COLO668 (cell line): ENCODE measurements around the gene GRAMD1B.
"Not testable (repeated sequence)": the region's sequence is repeated elsewhere in the genome, so short reads cannot be mapped to it uniquely, and the experiment has no call there.

Source experiments
- DNase-seq: peaks from one replicate; lab custom pipeline; 2025; ENCODE audit not compliant: unreplicated experiment; lab: John Stamatoyannopoulos, UW

The GRAMD1B gene

GRCh38 chr11:123566852-123567251 is 136.8 kb downstream of the GRAMD1B start:
- no peak for DNase-seq

GRCh38 chr11:123567466-123567865 is 137.4 kb downstream of the GRAMD1B start:
- no peak for DNase-seq

- DNase-seq: no peak
Measured at GRCh38 chr11:123568367-123568870, 138.3 kb downstream of the GRAMD1B start.

- no peak for DNase-seq
Measured at GRCh38 chr11:123569393-123569792, 139.3 kb downstream of the GRAMD1B start.

GRCh38 chr11:123570939-123571580 is 141.0 kb downstream of the GRAMD1B start:
- DNase-seq: no peak

- DNase-seq: not testable (repeated sequence)
Measured at GRCh38 chr11:123572791-123573190, 142.7 kb downstream of the GRAMD1B start.

GRCh38 chr11:123573286-123573685 is 143.2 kb downstream of the GRAMD1B start:
- no peak for DNase-seq

- no peak for DNase-seq
Measured at GRCh38 chr11:123575441-123575840, 145.4 kb downstream of the GRAMD1B start.

GRCh38 chr11:123576082-123576481 is 146.0 kb downstream of the GRAMD1B start:
- DNase-seq: no peak

GRCh38 chr11:123576501-123576900 is 146.4 kb downstream of the GRAMD1B start:
- no peak for DNase-seq

GRCh38 chr11:123577081-123577598 is 147.1 kb downstream of the GRAMD1B start:
- peak; percentile 62 for DNase-seq

- DNase-seq: no peak
Measured at GRCh38 chr11:123578778-123579481, 148.9 kb downstream of the GRAMD1B start.

GRCh38 chr11:123579482-123579812 is 149.4 kb downstream of the GRAMD1B start:
- no peak for DNase-seq

GRCh38 chr11:123580137-123580536 is 150.1 kb downstream of the GRAMD1B start:
- no peak for DNase-seq

- peak; percentile 88 for DNase-seq
Measured at GRCh38 chr11:123580557-123581275, 150.6 kb downstream of the GRAMD1B start.

- no peak for DNase-seq
Measured at GRCh38 chr11:123581651-123582399, 151.8 kb downstream of the GRAMD1B start.

- no peak for DNase-seq
Measured at GRCh38 chr11:123582992-123583504, 153.0 kb downstream of the GRAMD1B start.

GRCh38 chr11:123584186-123584585 is 154.1 kb downstream of the GRAMD1B start:
- no peak for DNase-seq

GRCh38 chr11:123584737-123585136 is 154.7 kb downstream of the GRAMD1B start:
- DNase-seq: no peak

GRCh38 chr11:123585206-123585605 is 155.1 kb downstream of the GRAMD1B start:
- DNase-seq: peak; percentile 18

GRCh38 chr11:123585706-123586105 is 155.6 kb downstream of the GRAMD1B start:
- no peak for DNase-seq
